Testis (tissue), 2 donors: ENCODE measurements around the gene ENPP4.
"Not testable (repeated sequence)": the region's sequence is repeated elsewhere in the genome, so short reads cannot be mapped to it uniquely, and the experiment has no call there.

ENCODE experiments used
- CTCF ChIP-seq, 3 experiments: fragments of 450-650 bp in 2 of 3; fragments of 200-600 bp in 1 of 3; sonication (generic) in 1 of 3; IDR thresholded peaks; one replicate each; pipeline ENCODE4 v1.5.1; 2016 to 2019; ENCODE audit warnings: antibody characterized with exemption in 3 of 3, mild to moderate bottlenecking in 2 of 3, moderate library complexity in 1 of 3
- POLR2A ChIP-seq: fragments of 450-650 bp; IDR thresholded peaks from one replicate; pipeline ENCODE4 v1.6.1; 2017; ENCODE audit warnings: antibody characterized with exemption, mild to moderate bottlenecking, moderate library complexity

DNA sequence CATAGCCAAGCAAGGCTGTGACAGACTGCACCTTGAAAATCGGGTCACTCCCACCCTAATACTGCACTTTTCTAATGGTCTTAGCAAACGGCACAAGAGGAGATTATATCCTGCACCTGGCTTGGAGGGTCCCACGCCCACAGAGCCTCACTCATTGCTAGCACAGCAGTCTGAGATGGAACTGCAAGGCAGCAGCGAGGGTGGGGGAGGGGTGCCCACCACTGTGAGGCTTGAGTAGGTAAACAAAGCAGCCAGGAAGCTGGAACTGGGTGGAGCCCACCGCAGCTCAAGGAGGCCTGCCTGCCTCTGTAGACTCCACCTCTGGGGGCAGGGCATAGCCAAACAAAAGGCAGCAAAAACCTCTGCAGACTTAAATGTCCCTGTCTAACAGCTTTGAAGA lies 10.1 kb upstream of the ENPP4 start:
- TF ChIP-seq CTCF (IDR thresholded peaks at IDR 0.05); POLR2A: not testable (repeated sequence)
